Measurements from ENCODE around the gene PHF21B.

The PHF21B gene

GRCh38 chr22:44892243-44892642 lies 117.6 kb downstream of the PHF21B start:
- no peaks in the 10 kb centered on the region for H3K27me3 ChIP-seq (ENCODE audit: control insufficient read depth, insufficient read depth, low read length)
- no peaks in the 10 kb centered on the region for H3K9me3 ChIP-seq (ENCODE audit: control insufficient read depth, insufficient read depth, low read depth, low read length)
- H3K36me3 ChIP-seq (ENCODE audit: control insufficient read depth, insufficient read depth, low read length): peaks cover 46% of the 10 kb centered on the region
- no peak overlapping the region for H3K27ac ChIP-seq (ENCODE audit: low read depth, low read length)
- no peak overlapping the region for H3K9ac ChIP-seq (ENCODE audit: low read length)
- H3K4me3 ChIP-seq (ENCODE audit: low read depth, low read length): no peak overlapping the region
- peaks cover 7% of the 10 kb centered on the region for H3K4me1 ChIP-seq (ENCODE audit: control insufficient read depth, insufficient read depth, low read length)

- Histone ChIP-seq H3K4me3 (ENCODE audit: low read depth, low read length) (no peak overlapping the region), H3K9ac (ENCODE audit: low read length) (no peak overlapping the region), H3K36me3 (ENCODE audit: control insufficient read depth, insufficient read depth, low read length) (peaks cover 49% of the 10 kb centered on the region), H3K9me3 (ENCODE audit: control insufficient read depth, insufficient read depth, low read depth, low read length) (no peaks in the 10 kb centered on the region), H3K27me3 (ENCODE audit: control insufficient read depth, insufficient read depth, low read length) (no peaks in the 10 kb centered on the region), H3K4me1 (ENCODE audit: control insufficient read depth, insufficient read depth, low read length) (peaks cover 7% of the 10 kb centered on the region), H3K27ac (ENCODE audit: low read depth, low read length) (no peak overlapping the region)
Observed at GRCh38 chr22:44891791-44892190, 118.0 kb downstream of the PHF21B start.

- Histone ChIP-seq H3K27me3 (ENCODE audit: control insufficient read depth, insufficient read depth, low read length) (no peaks in the 10 kb centered on the region), H3K4me3 (ENCODE audit: low read depth, low read length) (no peak overlapping the region), H3K4me1 (ENCODE audit: control insufficient read depth, insufficient read depth, low read length) (peaks cover 7% of the 10 kb centered on the region), H3K9ac (ENCODE audit: low read length) (no peak overlapping the region), H3K9me3 (ENCODE audit: control insufficient read depth, insufficient read depth, low read depth, low read length) (no peaks in the 10 kb centered on the region), H3K36me3 (ENCODE audit: control insufficient read depth, insufficient read depth, low read length) (peaks cover 49% of the 10 kb centered on the region), H3K27ac (ENCODE audit: low read depth, low read length) (no peak overlapping the region)
Observed at GRCh38 chr22:44891293-44891747, 118.5 kb downstream of the PHF21B start.

GRCh38 chr22:44890416-44891292 lies 119.2 kb downstream of the PHF21B start:
- no peaks in the 10 kb centered on the region for H3K27me3 ChIP-seq (ENCODE audit: control insufficient read depth, insufficient read depth, low read length)

GRCh38 chr22:44889255-44889878 lies 120.4 kb downstream of the PHF21B start:
- Histone ChIP-seq H3K9me3 (ENCODE audit: control insufficient read depth, insufficient read depth, low read depth, low read length) (no peaks in the 10 kb centered on the region), H3K4me1 (ENCODE audit: control insufficient read depth, insufficient read depth, low read length) (peaks cover 7% of the 10 kb centered on the region), H3K9ac (ENCODE audit: low read length) (no peak overlapping the region), H3K36me3 (ENCODE audit: control insufficient read depth, insufficient read depth, low read length) (peaks cover 53% of the 10 kb centered on the region), H3K27ac (ENCODE audit: low read depth, low read length) (no peak overlapping the region), H3K27me3 (ENCODE audit: control insufficient read depth, insufficient read depth, low read length) (no peaks in the 10 kb centered on the region), H3K4me3 (ENCODE audit: low read depth, low read length) (no peak overlapping the region)

More at GRCh38 chr22:44890416-44891292, 119.2 kb downstream of the PHF21B start:
- H3K4me3 ChIP-seq (ENCODE audit: low read depth, low read length): no peak overlapping the region
- H3K4me1 ChIP-seq (ENCODE audit: control insufficient read depth, insufficient read depth, low read length): peaks cover 7% of the 10 kb centered on the region
- no peak overlapping the region for H3K9ac ChIP-seq (ENCODE audit: low read length)
- H3K9me3 ChIP-seq (ENCODE audit: control insufficient read depth, insufficient read depth, low read depth, low read length): no peaks in the 10 kb centered on the region
- peaks cover 50% of the 10 kb centered on the region for H3K36me3 ChIP-seq (ENCODE audit: control insufficient read depth, insufficient read depth, low read length)
- H3K27ac ChIP-seq (ENCODE audit: low read depth, low read length): no peak overlapping the region

- Histone ChIP-seq H3K9ac (ENCODE audit: low read length) (no peak overlapping the region), H3K36me3 (ENCODE audit: control insufficient read depth, insufficient read depth, low read length) (peaks cover 60% of the 10 kb centered on the region), H3K9me3 (ENCODE audit: control insufficient read depth, insufficient read depth, low read depth, low read length) (no peaks in the 10 kb centered on the region), H3K27ac (ENCODE audit: low read depth, low read length) (no peak overlapping the region), H3K27me3 (ENCODE audit: control insufficient read depth, insufficient read depth, low read length) (no peaks in the 10 kb centered on the region), H3K4me3 (ENCODE audit: low read depth, low read length) (no peak overlapping the region), H3K4me1 (ENCODE audit: control insufficient read depth, insufficient read depth, low read length) (peaks cover 7% of the 10 kb centered on the region)
Observed at GRCh38 chr22:44888491-44889254, 121.1 kb downstream of the PHF21B start.

GRCh38 chr22:44887941-44888366 lies 121.9 kb downstream of the PHF21B start:
- Histone ChIP-seq H3K36me3 (ENCODE audit: control insufficient read depth, insufficient read depth, low read length) (peaks cover 67% of the 10 kb centered on the region), H3K27me3 (ENCODE audit: control insufficient read depth, insufficient read depth, low read length) (no peaks in the 10 kb centered on the region), H3K9ac (ENCODE audit: low read length) (no peak overlapping the region), H3K4me1 (ENCODE audit: control insufficient read depth, insufficient read depth, low read length) (peaks cover 7% of the 10 kb centered on the region), H3K27ac (ENCODE audit: low read depth, low read length) (no peak overlapping the region), H3K9me3 (ENCODE audit: control insufficient read depth, insufficient read depth, low read depth, low read length) (no peaks in the 10 kb centered on the region), H3K4me3 (ENCODE audit: low read depth, low read length) (no peak overlapping the region)

- Histone ChIP-seq H3K4me3 (ENCODE audit: low read depth, low read length) (no peak overlapping the region), H3K36me3 (ENCODE audit: control insufficient read depth, insufficient read depth, low read length) (peaks cover 66% of the 10 kb centered on the region), H3K27ac (ENCODE audit: low read depth, low read length) (no peak overlapping the region), H3K4me1 (ENCODE audit: control insufficient read depth, insufficient read depth, low read length) (peaks cover 7% of the 10 kb centered on the region), H3K9ac (ENCODE audit: low read length) (no peak overlapping the region), H3K27me3 (ENCODE audit: control insufficient read depth, insufficient read depth, low read length) (no peaks in the 10 kb centered on the region), H3K9me3 (ENCODE audit: control insufficient read depth, insufficient read depth, low read depth, low read length) (no peaks in the 10 kb centered on the region)
Observed at GRCh38 chr22:44885806-44886360, 123.9 kb downstream of the PHF21B start.

- Histone ChIP-seq H3K27ac (ENCODE audit: low read depth, low read length) (no peak overlapping the region), H3K9ac (ENCODE audit: low read length) (no peak overlapping the region), H3K4me1 (ENCODE audit: control insufficient read depth, insufficient read depth, low read length) (peaks cover 7% of the 10 kb centered on the region), H3K36me3 (ENCODE audit: control insufficient read depth, insufficient read depth, low read length) (peaks cover 62% of the 10 kb centered on the region), H3K4me3 (ENCODE audit: low read depth, low read length) (no peak overlapping the region), H3K9me3 (ENCODE audit: control insufficient read depth, insufficient read depth, low read depth, low read length) (no peaks in the 10 kb centered on the region), H3K27me3 (ENCODE audit: control insufficient read depth, insufficient read depth, low read length) (no peaks in the 10 kb centered on the region)
Observed at GRCh38 chr22:44884968-44885805, 124.6 kb downstream of the PHF21B start.

GRCh38 chr22:44884562-44884961 lies 125.2 kb downstream of the PHF21B start:
- Histone ChIP-seq H3K27me3 (ENCODE audit: control insufficient read depth, insufficient read depth, low read length) (no peaks in the 10 kb centered on the region), H3K36me3 (ENCODE audit: control insufficient read depth, insufficient read depth, low read length) (peaks cover 57% of the 10 kb centered on the region), H3K9me3 (ENCODE audit: control insufficient read depth, insufficient read depth, low read depth, low read length) (no peaks in the 10 kb centered on the region), H3K4me1 (ENCODE audit: control insufficient read depth, insufficient read depth, low read length) (peaks cover 7% of the 10 kb centered on the region), H3K9ac (ENCODE audit: low read length) (no peak overlapping the region), H3K4me3 (ENCODE audit: low read depth, low read length) (no peak overlapping the region), H3K27ac (ENCODE audit: low read depth, low read length) (no peak overlapping the region)

All from HUES6 (cell line).